Osteocyte (in vitro differentiated cells): ENCODE measurements around the gene GTSE1. TPM values are rescaled to one million over a fixed set of nuclear protein-coding genes. Genes with fewer than 3 reads are reported as not detected.
"Not testable (repeated sequence)": the region's sequence is repeated elsewhere in the genome, so short reads cannot be mapped to it uniquely, and the experiment has no call there.

ENCODE experiments used
- DNase-seq: peaks from one replicate; pipeline ENCODE4 v3.0.0; 2021; ENCODE audit warnings: mixed read lengths; ENCODE audit not compliant: unreplicated experiment; ENCODE audit errors: extremely low spot score
- H3K27ac Mint-ChIP-seq: one replicate; pipeline ENCODE4 v1.8.0; 2021; ENCODE audit warnings: mild to moderate bottlenecking, mixed read lengths; ENCODE audit not compliant: unreplicated experiment
- H3K27me3 Mint-ChIP-seq: one replicate; pipeline ENCODE4 v1.8.0; 2021; ENCODE audit warnings: mixed read lengths; ENCODE audit not compliant: unreplicated experiment
- H3K36me3 Mint-ChIP-seq: one replicate; pipeline ENCODE4 v1.8.0; 2021; ENCODE audit warnings: mixed read lengths; ENCODE audit not compliant: unreplicated experiment
- H3K4me1 Mint-ChIP-seq: one replicate; pipeline ENCODE4 v1.8.0; 2021; ENCODE audit warnings: mixed read lengths; ENCODE audit not compliant: unreplicated experiment
- H3K4me3 Mint-ChIP-seq: one replicate; pipeline ENCODE4 v1.8.0; 2021; ENCODE audit warnings: mild to moderate bottlenecking, moderate library complexity, mixed read lengths; ENCODE audit not compliant: unreplicated experiment
- H3K9me3 Mint-ChIP-seq: one replicate; pipeline ENCODE4 v1.8.0; 2021; ENCODE audit warnings: mixed read lengths; ENCODE audit not compliant: unreplicated experiment
- CTCF ChIP-seq: fragments of 200-600 bp; sonication (generic); IDR thresholded peaks from 2 replicates; pipeline ENCODE4 v1.5.0; 2021; ENCODE audit warnings: antibody characterized with exemption, mild to moderate bottlenecking, moderate library complexity
- total RNA-seq: library from RNA; stranded (reverse); gene quantifications from 2 replicates; pipeline ENCODE4 v1.2.1, GENCODE V29; 2021

The GTSE1 gene
- total RNA-seq, 1 donor from 2014 or later, result 9.4 TPM

- Mint-ChIP-seq H3K36me3 (no peaks in the 10 kb centered on the region), H3K27ac (no peak overlapping the region), H3K27me3 (peaks cover 35% of the 10 kb centered on the region), H3K4me3 (peak overlapping the region; percentile 44), H3K9me3 (peaks cover 8% of the 10 kb centered on the region), H3K4me1 (peaks cover 7% of the 10 kb centered on the region)
- DNase-seq, result no peak
- TF ChIP-seq CTCF, result peak; percentile 36
Observed at GRCh38 chr22:46262449-46263215, 34.0 kb upstream of the GTSE1 start.

GRCh38 chr22:46263216-46263590 lies 33.5 kb upstream of the GTSE1 start, which contains the start of gene PKDREJ:
PKDREJ (minus strand) TSS chr22:46263343; CDS start chr22:46263322, 21 bp downstream.
- Mint-ChIP-seq H3K27ac (no peak within 1 kb of the TSS), H3K4me3 (peak within 1 kb of the TSS; percentile 44), H3K4me1 (peaks cover 9% of the 10 kb centered on the region), H3K27me3 (peaks cover 29% of the 10 kb centered on the region), H3K36me3 (no peaks in the 10 kb centered on the region), H3K9me3 (peaks cover 3% of the 10 kb centered on the region)
- TF ChIP-seq CTCF, result no peak
- DNase-seq, result no peak

GRCh38 chr22:46264520-46264919 lies 32.1 kb upstream of the GTSE1 start:
- H3K9me3 Mint-ChIP-seq, H3K36me3 Mint-ChIP-seq, H3K4me3 Mint-ChIP-seq, H3K27ac Mint-ChIP-seq, DNase-seq: not testable (repeated sequence)
- H3K4me1 Mint-ChIP-seq, result peaks cover 21% of the 10 kb centered on the region
- H3K27me3 Mint-ChIP-seq, result peaks cover 27% of the 10 kb centered on the region

DNA sequence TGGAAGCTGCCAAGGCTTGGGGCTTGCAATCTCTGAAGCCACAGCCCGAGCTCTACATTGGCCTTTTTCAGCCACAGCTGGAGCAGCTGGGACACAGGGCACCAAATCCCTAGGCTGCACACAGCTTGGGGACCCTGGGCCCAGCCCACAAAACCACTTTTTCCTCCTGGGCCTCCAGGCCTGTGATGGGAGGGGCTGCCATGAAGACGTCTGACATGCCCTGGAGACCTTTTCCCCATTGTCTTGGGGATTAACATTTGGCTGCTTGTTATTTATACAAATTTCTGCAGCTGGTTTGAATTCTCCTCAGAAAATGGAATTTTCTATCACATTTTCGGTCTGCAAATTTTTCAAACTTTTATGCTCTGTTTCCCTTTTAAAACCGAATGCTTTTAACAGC lies 31.0 kb upstream of the GTSE1 start:
- DNase-seq, H3K4me3 Mint-ChIP-seq, H3K9me3 Mint-ChIP-seq, H3K27ac Mint-ChIP-seq, H3K36me3 Mint-ChIP-seq: not testable (repeated sequence)
- Mint-ChIP-seq H3K4me1 (peaks cover 26% of the 10 kb centered on the region), H3K27me3 (peaks cover 18% of the 10 kb centered on the region)

GRCh38 chr22:46267431-46268279 lies 29.0 kb upstream of the GTSE1 start, which contains the start of gene TTC38:
TTC38 (plus strand) TSS chr22:46268008; CDS start chr22:46268040, 32 bp downstream.
- peak; percentile 92 for DNase-seq
- H3K9me3 Mint-ChIP-seq, result no peaks in the 10 kb centered on the region
- H3K27ac Mint-ChIP-seq, result peak within 1 kb of the TSS; percentile 82
- H3K4me1 Mint-ChIP-seq, result peaks cover 26% of the 10 kb centered on the region
- H3K36me3 Mint-ChIP-seq, result peaks cover 3% of the 10 kb centered on the region
- TF ChIP-seq CTCF, result no peak
- H3K27me3 Mint-ChIP-seq, result no peaks in the 10 kb centered on the region
- H3K4me3 Mint-ChIP-seq, result peak within 1 kb of the TSS; percentile 91

GRCh38 chr22:46269564-46269963 lies 27.1 kb upstream of the GTSE1 start:
- Mint-ChIP-seq H3K4me3 (peak overlapping the region; percentile 91), H3K36me3 (peaks cover 7% of the 10 kb centered on the region), H3K27ac (no peak overlapping the region), H3K4me1 (peaks cover 26% of the 10 kb centered on the region), H3K9me3 (no peaks in the 10 kb centered on the region), H3K27me3 (no peaks in the 10 kb centered on the region)
- TF ChIP-seq CTCF, result no peak
- DNase-seq, result no peak
